K562 (cell line): Measurements from ENCODE around the gene PLEKHG5. TPM values are rescaled to one million over a fixed set of nuclear protein-coding genes. Genes with fewer than 3 reads are reported as not detected.

Source experiments
- CHD1 ChIP-seq: fragments of 200-600 bp; sonication (generic); IDR thresholded peaks from one replicate; pipeline ENCODE4 v1.6.1; 2012; ENCODE audit warnings: mild to moderate bottlenecking, moderate library complexity, low read length, inconsistent platforms
- CREB1 ChIP-seq, 2 experiments: sonication (generic) in 1 of 2; formaldehyde crosslinking in 1 of 2; IDR thresholded peaks; 2 replicates each; pipeline versions ENCODE4 v1.6.1 to v1.8.0; 2012 to 2022; ENCODE audit warnings: inconsistent platforms in 1 of 2, mild to moderate bottlenecking in 1 of 2, missing genetic modification reagents in 1 of 2, moderate library complexity in 1 of 2
- CTCF ChIP-seq, 3 experiments: IDR thresholded peaks in 2 of 3; conservative IDR thresholded peaks in 1 of 3; 2 replicates each; pipeline ENCODE4 v1.5.1; 2011 to 2012; ENCODE audit warnings: low read length in 3 of 3, mild to moderate bottlenecking in 3 of 3, control low read depth in 2 of 3, improper control_type of control experiment in 1 of 3, inconsistent platforms in 1 of 3, low read depth in 1 of 3, mixed read lengths in 1 of 3, moderate library complexity in 1 of 3; ENCODE audit not compliant: insufficient read depth in 2 of 3
- CTCFL ChIP-seq: IDR thresholded peaks from 2 replicates; pipeline ENCODE4 v1.6.1; 2011; ENCODE audit warnings: borderline replicate concordance, low read depth, mild to moderate bottlenecking, moderate library complexity, low read length; ENCODE audit not compliant: insufficient read depth, poor library complexity, severe bottlenecking
- GATA2 ChIP-seq: sonication (generic); formaldehyde crosslinking; IDR thresholded peaks from 2 replicates; pipeline ENCODE4 v1.4.0; 2020; ENCODE audit warnings: mild to moderate bottlenecking, missing genetic modification reagents
- NCOA1 ChIP-seq: fragments of 450-650 bp; IDR thresholded peaks from 2 replicates; pipeline ENCODE4 v1.6.1; 2016; ENCODE audit warnings: low read depth
- NKRF ChIP-seq: fragments of 450-650 bp; IDR thresholded peaks from 2 replicates; pipeline ENCODE4 v1.6.1; 2016; ENCODE audit warnings: borderline replicate concordance
- SRSF9 ChIP-seq: fragments of 200-400 bp; formaldehyde crosslinking; IDR thresholded peaks from 2 replicates; pipeline ENCODE4 v1.6.1; 2017; ENCODE audit warnings: low read depth, low read length, borderline replicate concordance
- TOE1 ChIP-seq, 2 experiments: fragments of 450-650 bp in 1 of 2; sonication (generic) in 1 of 2; formaldehyde crosslinking in 1 of 2; IDR thresholded peaks; 2 replicates each; pipeline versions ENCODE4 v1.7.1 to v1.8.0; 2016 to 2022; ENCODE audit warnings: borderline replicate concordance in 2 of 2, mild to moderate bottlenecking in 2 of 2, antibody characterized with exemption in 1 of 2, inconsistent platforms in 1 of 2, low read depth in 1 of 2, missing genetic modification reagents in 1 of 2, moderate library complexity in 1 of 2
- U2AF1 ChIP-seq: fragments of 200-400 bp; formaldehyde crosslinking; optimal IDR thresholded peaks from 2 replicates; pipeline ENCODE3; 2017; ENCODE audit warnings: mild to moderate bottlenecking, low read depth, low read length, moderate library complexity
- ZBTB49 ChIP-seq: sonication (generic); formaldehyde crosslinking; IDR thresholded peaks from 2 replicates; pipeline ENCODE4 v1.8.0; 2022; ENCODE audit warnings: missing genetic modification reagents, mild to moderate bottlenecking, borderline replicate concordance
- ZNF232 ChIP-seq: sonication (generic); formaldehyde crosslinking; IDR thresholded peaks from 2 replicates; pipeline ENCODE4 v1.8.0; 2022; ENCODE audit warnings: mild to moderate bottlenecking, missing genetic modification reagents
- polyA plus RNA-seq, 8 experiments: library from polyadenylated mRNA; depleted of rRNA in 4 of 8; stranded (reverse) in 5 of 8; unstranded in 3 of 8; fragments of >200 nt; fragmentation: Nextera tagmentation in 2 of 8; fragmentation: Illumina TruSeq in 1 of 8; extraction: Ambion mirVana in 2 of 8; extraction: Trizol in 1 of 8; gene quantifications; 2 replicates each; pipeline versions ENCODE4 v1.2.1 to v1.2.3, GENCODE V29; 2011 to 2014; ENCODE audit warnings: inconsistent platforms in 1 of 8, missing spikeins in 1 of 8
- total RNA-seq, 7 experiments: library from RNA; depleted of rRNA in 6 of 7; stranded (reverse); fragments of >200 nt in 6 of 7; fragmentation: Illumina TruSeq in 2 of 7; extraction: Trizol in 2 of 7; gene quantifications; 2 replicates each; pipeline versions ENCODE4 v1.2.1 to v1.2.3, GENCODE V29; 2011 to 2021; ENCODE audit warnings: low replicate concordance in 1 of 7

The PLEKHG5 gene
- total and polyA plus RNA-seq, 9 of the 15 experiments (the other 6 are each of a cell fraction or from before 2014, with no cell fraction given): 0.04 to 0.29 (median 0.09) TPM; not detected in 3

- TF ChIP-seq NKRF (no peak), GATA2 (CRISPR knock-in tag) (0 out of 2 replicates have a peak, but pooled peaks have one; percentile 7), NCOA1 (no peak), CHD1 (no peak), SRSF9 (no peak), CTCFL (peak; percentile 42), CTCF (IDR thresholded peaks at IDR 0.05 in 2 of 3, conservative IDR thresholded peaks at IDR 0.05 in 1 of 3; ENCODE audit: insufficient read depth in 2 of 3, low read depth in 1 of 3, low read length in 3 of 3) (peak; percentile 81 to 98 (median 91)), CREB1 (IDR thresholded peaks at IDR 0.05) (no peak), CREB1 (CRISPR knock-in tag; IDR thresholded peaks at IDR 0.05) (peak; percentile 51; the same call in 1 of the 2 replicates), ZBTB49 (CRISPR knock-in tag) (no peak), ZNF232 (CRISPR knock-in tag) (no peak), U2AF1 (no peak), TOE1 (IDR thresholded peaks at IDR 0.05; ENCODE audit: borderline replicate concordance) (no peak), TOE1 (CRISPR knock-in tag; IDR thresholded peaks at IDR 0.05; ENCODE audit: borderline replicate concordance, low read depth) (no peak)
These were observed 19.1 kb downstream of the PLEKHG5 start (continued) for GRCh38 chr1:6472391-6472790.
